ENCODE data around the gene CCNK. TPM values are rescaled to one million over a fixed set of nuclear protein-coding genes. Genes with fewer than 3 reads are reported as not detected.

The CCNK gene
- polyA plus RNA-seq, 2 of the 4 experiments (the other 2 are of a cell fraction), result 22.7 to 46.6 TPM

DNA sequence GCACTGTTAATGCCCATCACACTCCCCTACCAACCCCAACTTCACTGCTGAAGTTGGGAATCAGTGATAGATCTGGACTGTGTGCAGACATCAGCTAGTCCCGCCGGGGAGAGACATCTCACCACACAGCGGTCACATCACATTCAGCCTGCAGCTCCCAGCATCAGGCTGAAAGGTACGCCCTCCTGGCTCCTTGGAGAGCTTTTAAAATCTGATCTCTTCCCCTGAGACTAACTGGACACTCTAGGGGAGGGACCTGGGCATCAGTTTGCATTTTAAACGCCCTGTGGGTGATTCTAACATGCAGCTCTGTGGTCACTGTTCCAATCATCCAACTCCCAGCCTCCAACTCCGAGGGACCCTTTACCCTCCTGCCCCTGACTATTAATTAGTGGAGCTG is 64.4 kb downstream of the CCNK start:
- H3K9me3 ChIP-seq, result no peaks in the 10 kb centered on the region
- WGBS (ENCODE audit: missing lambda C conversion rate), result 74% methylated on average over 6 of the region's 6 CpGs
- H3K4me1 ChIP-seq, result peaks cover 25% of the 10 kb centered on the region
- no peak for ATAC-seq
- no peak overlapping the region for H3K4me3 ChIP-seq
- ChIA-PET POLR2A (no interaction called here), CTCF (interaction anchor here (0.8 to 9.4 kb wide), 9 partner anchors 8 to 138 kb away, joined by 3 to 67 read pairs (median 3); partner anchors contain the start of gene CYP46A1)
- H3K27ac ChIP-seq, result no peak overlapping the region
- no peak for FAIRE-seq
- no peak overlapping the region for H3K4me2 ChIP-seq
- TF ChIP-seq GATA3 (IDR thresholded peaks at IDR 0.05; ENCODE audit: borderline replicate concordance) (no peak), FOXS1 (CRISPR knock-in tag; IDR thresholded peaks at IDR 0.05) (no peak), HDAC2 (IDR thresholded peaks at IDR 0.05) (no peak), EHMT2 (IDR thresholded peaks at IDR 0.05; ENCODE audit: low read depth) (no peak), MAFK (IDR thresholded peaks at IDR 0.05; ENCODE audit: partially characterized antibody) (no peak), RFX5 (IDR thresholded peaks at IDR 0.05) (no peak), RCOR1 (IDR thresholded peaks at IDR 0.05; ENCODE audit: low read depth, low read length) (no peak), EP300 (IDR thresholded peaks at IDR 0.05) (no peak), BHLHE40 (IDR thresholded peaks at IDR 0.05; ENCODE audit: low read depth, low read length) (no peak), CBX8 (IDR thresholded peaks at IDR 0.05) (no peak), CHD4 (IDR thresholded peaks at IDR 0.05; ENCODE audit: borderline replicate concordance) (no peak)
- TF ChIP-seq, protein P1, sequence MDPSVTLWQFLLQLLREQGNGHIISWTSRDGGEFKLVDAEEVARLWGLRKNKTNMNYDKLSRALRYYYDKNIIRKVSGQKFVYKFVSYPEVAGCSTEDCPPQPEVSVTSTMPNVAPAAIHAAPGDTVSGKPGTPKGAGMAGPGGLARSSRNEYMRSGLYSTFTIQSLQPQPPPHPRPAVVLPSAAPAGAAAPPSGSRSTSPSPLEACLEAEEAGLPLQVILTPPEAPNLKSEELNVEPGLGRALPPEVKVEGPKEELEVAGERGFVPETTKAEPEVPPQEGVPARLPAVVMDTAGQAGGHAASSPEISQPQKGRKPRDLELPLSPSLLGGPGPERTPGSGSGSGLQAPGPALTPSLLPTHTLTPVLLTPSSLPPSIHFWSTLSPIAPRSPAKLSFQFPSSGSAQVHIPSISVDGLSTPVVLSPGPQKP (IDR thresholded peaks at IDR 0.05; ENCODE audit: low read depth, low read length), result no peak
- TF ChIP-seq, protein P2, sequence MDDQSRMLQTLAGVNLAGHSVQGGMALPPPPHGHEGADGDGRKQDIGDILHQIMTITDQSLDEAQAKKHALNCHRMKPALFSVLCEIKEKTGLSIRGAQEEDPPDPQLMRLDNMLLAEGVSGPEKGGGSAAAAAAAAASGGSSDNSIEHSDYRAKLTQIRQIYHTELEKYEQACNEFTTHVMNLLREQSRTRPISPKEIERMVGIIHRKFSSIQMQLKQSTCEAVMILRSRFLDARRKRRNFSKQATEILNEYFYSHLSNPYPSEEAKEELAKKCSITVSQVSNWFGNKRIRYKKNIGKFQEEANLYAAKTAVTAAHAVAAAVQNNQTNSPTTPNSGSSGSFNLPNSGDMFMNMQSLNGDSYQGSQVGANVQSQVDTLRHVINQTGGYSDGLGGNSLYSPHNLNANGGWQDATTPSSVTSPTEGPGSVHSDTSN (IDR thresholded peaks at IDR 0.05), result no peak
- TF ChIP-seq, protein P3, sequence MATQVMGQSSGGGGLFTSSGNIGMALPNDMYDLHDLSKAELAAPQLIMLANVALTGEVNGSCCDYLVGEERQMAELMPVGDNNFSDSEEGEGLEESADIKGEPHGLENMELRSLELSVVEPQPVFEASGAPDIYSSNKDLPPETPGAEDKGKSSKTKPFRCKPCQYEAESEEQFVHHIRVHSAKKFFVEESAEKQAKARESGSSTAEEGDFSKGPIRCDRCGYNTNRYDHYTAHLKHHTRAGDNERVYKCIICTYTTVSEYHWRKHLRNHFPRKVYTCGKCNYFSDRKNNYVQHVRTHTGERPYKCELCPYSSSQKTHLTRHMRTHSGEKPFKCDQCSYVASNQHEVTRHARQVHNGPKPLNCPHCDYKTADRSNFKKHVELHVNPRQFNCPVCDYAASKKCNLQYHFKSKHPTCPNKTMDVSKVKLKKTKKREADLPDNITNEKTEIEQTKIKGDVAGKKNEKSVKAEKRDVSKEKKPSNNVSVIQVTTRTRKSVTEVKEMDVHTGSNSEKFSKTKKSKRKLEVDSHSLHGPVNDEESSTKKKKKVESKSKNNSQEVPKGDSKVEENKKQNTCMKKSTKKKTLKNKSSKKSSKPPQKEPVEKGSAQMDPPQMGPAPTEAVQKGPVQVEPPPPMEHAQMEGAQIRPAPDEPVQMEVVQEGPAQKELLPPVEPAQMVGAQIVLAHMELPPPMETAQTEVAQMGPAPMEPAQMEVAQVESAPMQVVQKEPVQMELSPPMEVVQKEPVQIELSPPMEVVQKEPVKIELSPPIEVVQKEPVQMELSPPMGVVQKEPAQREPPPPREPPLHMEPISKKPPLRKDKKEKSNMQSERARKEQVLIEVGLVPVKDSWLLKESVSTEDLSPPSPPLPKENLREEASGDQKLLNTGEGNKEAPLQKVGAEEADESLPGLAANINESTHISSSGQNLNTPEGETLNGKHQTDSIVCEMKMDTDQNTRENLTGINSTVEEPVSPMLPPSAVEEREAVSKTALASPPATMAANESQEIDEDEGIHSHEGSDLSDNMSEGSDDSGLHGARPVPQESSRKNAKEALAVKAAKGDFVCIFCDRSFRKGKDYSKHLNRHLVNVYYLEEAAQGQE (IDR thresholded peaks at IDR 0.05), result no peak
- TF ChIP-seq, protein P4, sequence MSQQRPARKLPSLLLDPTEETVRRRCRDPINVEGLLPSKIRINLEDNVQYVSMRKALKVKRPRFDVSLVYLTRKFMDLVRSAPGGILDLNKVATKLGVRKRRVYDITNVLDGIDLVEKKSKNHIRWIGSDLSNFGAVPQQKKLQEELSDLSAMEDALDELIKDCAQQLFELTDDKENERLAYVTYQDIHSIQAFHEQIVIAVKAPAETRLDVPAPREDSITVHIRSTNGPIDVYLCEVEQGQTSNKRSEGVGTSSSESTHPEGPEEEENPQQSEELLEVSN (IDR thresholded peaks at IDR 0.05; ENCODE audit: borderline replicate concordance, low read depth), result no peak
- TF ChIP-seq, protein P5, sequence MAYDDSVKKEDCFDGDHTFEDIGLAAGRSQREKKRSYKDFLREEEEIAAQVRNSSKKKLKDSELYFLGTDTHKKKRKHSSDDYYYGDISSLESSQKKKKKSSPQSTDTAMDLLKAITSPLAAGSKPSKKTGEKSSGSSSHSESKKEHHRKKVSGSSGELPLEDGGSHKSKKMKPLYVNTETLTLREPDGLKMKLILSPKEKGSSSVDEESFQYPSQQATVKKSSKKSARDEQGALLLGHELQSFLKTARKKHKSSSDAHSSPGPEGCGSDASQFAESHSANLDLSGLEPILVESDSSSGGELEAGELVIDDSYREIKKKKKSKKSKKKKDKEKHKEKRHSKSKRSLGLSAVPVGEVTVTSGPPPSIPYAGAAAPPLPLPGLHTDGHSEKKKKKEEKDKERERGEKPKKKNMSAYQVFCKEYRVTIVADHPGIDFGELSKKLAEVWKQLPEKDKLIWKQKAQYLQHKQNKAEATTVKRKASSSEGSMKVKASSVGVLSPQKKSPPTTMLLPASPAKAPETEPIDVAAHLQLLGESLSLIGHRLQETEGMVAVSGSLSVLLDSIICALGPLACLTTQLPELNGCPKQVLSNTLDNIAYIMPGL (CRISPR knock-in tag; IDR thresholded peaks at IDR 0.05; ENCODE audit: borderline replicate concordance), result no peak
- TF ChIP-seq, protein P6, sequence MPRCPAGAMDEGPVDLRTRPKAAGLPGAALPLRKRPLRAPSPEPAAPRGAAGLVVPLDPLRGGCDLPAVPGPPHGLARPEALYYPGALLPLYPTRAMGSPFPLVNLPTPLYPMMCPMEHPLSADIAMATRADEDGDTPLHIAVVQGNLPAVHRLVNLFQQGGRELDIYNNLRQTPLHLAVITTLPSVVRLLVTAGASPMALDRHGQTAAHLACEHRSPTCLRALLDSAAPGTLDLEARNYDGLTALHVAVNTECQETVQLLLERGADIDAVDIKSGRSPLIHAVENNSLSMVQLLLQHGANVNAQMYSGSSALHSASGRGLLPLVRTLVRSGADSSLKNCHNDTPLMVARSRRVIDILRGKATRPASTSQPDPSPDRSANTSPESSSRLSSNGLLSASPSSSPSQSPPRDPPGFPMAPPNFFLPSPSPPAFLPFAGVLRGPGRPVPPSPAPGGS (IDR thresholded peaks at IDR 0.05), result no peak
- DNase-seq (ENCODE audit: low read depth in 1 of 2, low spot score in 1 of 2), result no peak
